HEK293 (cell line): ENCODE measurements around the gene APH1A.
A peak's percentile ranks its signal among the peaks of the same experiment; 100 is the strongest.

Experiments
- AEBP2 ChIP-seq: fragments of 450-650 bp; formaldehyde crosslinking; IDR thresholded peaks from 2 replicates; pipeline ENCODE4 v1.5.1; 2016; ENCODE audit warnings: missing biosample characterization, missing genetic modification characterization, borderline replicate concordance
- CTCF ChIP-seq: fragments of 450-650 bp; formaldehyde crosslinking; IDR thresholded peaks from 2 replicates; pipeline ENCODE4 v1.5.1; 2016; ENCODE audit warnings: missing biosample characterization, missing genetic modification characterization
- ELK4 ChIP-seq: IDR thresholded peaks from 2 replicates; pipeline ENCODE4 v1.6.1; 2011; ENCODE audit warnings: mild to moderate bottlenecking, low read depth, low read length, borderline replicate concordance
- GLIS2 ChIP-seq: fragments of 450-650 bp; formaldehyde crosslinking; IDR thresholded peaks from 2 replicates; pipeline ENCODE4 v1.5.1; 2016; ENCODE audit warnings: missing biosample characterization, missing genetic modification characterization
- PBX3 ChIP-seq: sonication (generic); formaldehyde crosslinking; IDR thresholded peaks from 2 replicates; pipeline ENCODE4 v1.8.1; 2022; ENCODE audit warnings: mild to moderate bottlenecking, moderate library complexity, missing genetic modification reagents
- ZBTB20 ChIP-seq: fragments of 450-650 bp; formaldehyde crosslinking; IDR thresholded peaks from 2 replicates; pipeline ENCODE4 v1.5.1; 2016; ENCODE audit warnings: missing biosample characterization, missing genetic modification characterization
- ZBTB8A ChIP-seq: fragments of 450-650 bp; formaldehyde crosslinking; IDR thresholded peaks from 2 replicates; pipeline ENCODE4 v1.5.1; 2016; ENCODE audit warnings: missing biosample characterization, missing genetic modification characterization
- ZNF18 ChIP-seq: fragments of 450-650 bp; formaldehyde crosslinking; IDR thresholded peaks from 2 replicates; pipeline ENCODE4 v1.5.1; 2016; ENCODE audit warnings: missing biosample characterization, missing genetic modification characterization
- ZNF184 ChIP-seq: fragments of 450-650 bp; IDR thresholded peaks from 2 replicates; pipeline ENCODE4 v1.5.1; 2018; ENCODE audit warnings: missing biosample characterization, mild to moderate bottlenecking, missing genetic modification characterization
- ZNF23 ChIP-seq: fragments of 450-650 bp; formaldehyde crosslinking; IDR thresholded peaks from 2 replicates; pipeline ENCODE4 v1.5.1; 2016; ENCODE audit warnings: missing biosample characterization, missing genetic modification characterization, borderline replicate concordance
- ZNF26 ChIP-seq: fragments of 450-650 bp; formaldehyde crosslinking; IDR thresholded peaks from 2 replicates; pipeline ENCODE4 v1.5.1; 2016; ENCODE audit warnings: missing biosample characterization, missing genetic modification characterization
- ZNF398 ChIP-seq: fragments of 450-650 bp; formaldehyde crosslinking; IDR thresholded peaks from 2 replicates; pipeline ENCODE4 v1.5.1; 2017; ENCODE audit warnings: missing biosample characterization, missing genetic modification characterization
- ZNF670 ChIP-seq: fragments of 450-650 bp; formaldehyde crosslinking; IDR thresholded peaks from 2 replicates; pipeline ENCODE4 v1.5.1; 2016; ENCODE audit warnings: missing biosample characterization, missing genetic modification characterization, low read depth

GRCh38 chr1:150234566-150235293, 34.1 kb downstream of the APH1A start:
- TF ChIP-seq CTCF, result no peak
- no peak for TF ChIP-seq AEBP2 (tag by site-specific recombination)
- TF ChIP-seq ZBTB20 (tag by site-specific recombination), result peak; percentile 72; the same call in 1 of the 2 replicates
- TF ChIP-seq PBX3 (CRISPR knock-in tag), result no peak
- TF ChIP-seq ZNF18, result no peak
- no peak for TF ChIP-seq ZNF184 (tag by site-specific recombination)
- peak; percentile 84 for TF ChIP-seq ZBTB8A (tag by site-specific recombination)
- TF ChIP-seq ZNF23 (tag by site-specific recombination), result no peak
- no peak for TF ChIP-seq ELK4
- TF ChIP-seq ZNF670, result no peak
- 0 out of 2 replicates have a peak, but pooled peaks have one; percentile 8 for TF ChIP-seq ZNF398
- TF ChIP-seq ZNF26, result no peak
- peak; percentile 93 for TF ChIP-seq GLIS2 (tag by site-specific recombination)
